Gastroesophageal sphincter (tissue), 3 donors: ENCODE measurements around the gene CEP162.
"Not testable (repeated sequence)": the region's sequence is repeated elsewhere in the genome, so short reads cannot be mapped to it uniquely, and the experiment has no call there.

Experiments used
- EP300 ChIP-seq: sonication (generic); formaldehyde crosslinking; IDR thresholded peaks from one replicate; pipeline ENCODE4 v1.6.1; 2017; ENCODE audit warnings: antibody characterized with exemption, mild to moderate bottlenecking
- POLR2A ChIP-seq, 2 donors: fragments of 450-650 bp; IDR thresholded peaks; one replicate each; pipeline ENCODE4 v1.6.1; 2017; ENCODE audit warnings: antibody characterized with exemption in 2 of 2, mild to moderate bottlenecking in 2 of 2, moderate library complexity in 1 of 2
- POLR2AphosphoS5 ChIP-seq: sonication (generic); formaldehyde crosslinking; IDR thresholded peaks from one replicate; pipeline ENCODE4 v1.6.1; 2017; ENCODE audit warnings: antibody characterized with exemption
- TF ChIP-seq, protein P1 (sequence below), 4 experiments: fragments of 200-600 bp in 2 of 4; fragments of 450-650 bp in 2 of 4; sonication (generic) in 1 of 4; IDR thresholded peaks; one replicate each; pipeline ENCODE4 v1.5.1; 2017 to 2019; ENCODE audit warnings: antibody characterized with exemption in 4 of 4, mild to moderate bottlenecking in 2 of 4, moderate library complexity in 2 of 4

DNA sequence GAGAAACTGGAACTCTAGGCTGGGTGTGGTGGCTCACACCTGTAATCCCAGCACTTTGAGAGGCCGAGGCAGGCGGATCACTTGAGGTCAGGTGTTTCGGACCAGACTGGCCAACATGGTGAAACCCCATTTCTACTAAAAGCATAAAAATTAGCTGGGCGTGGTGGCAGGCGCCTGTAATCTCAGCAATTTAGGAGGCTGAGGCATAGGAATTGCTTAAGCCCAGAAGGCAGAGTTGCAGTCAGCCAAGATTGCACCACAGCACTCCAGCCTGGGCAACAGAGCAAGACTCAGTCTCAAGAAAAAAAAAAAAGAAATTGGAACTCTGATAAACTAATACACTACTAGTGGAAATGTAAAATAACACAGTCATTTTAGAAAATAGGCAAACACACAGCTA, 3.8 kb downstream of the CEP162 start:
- TF ChIP-seq, protein P1, sequence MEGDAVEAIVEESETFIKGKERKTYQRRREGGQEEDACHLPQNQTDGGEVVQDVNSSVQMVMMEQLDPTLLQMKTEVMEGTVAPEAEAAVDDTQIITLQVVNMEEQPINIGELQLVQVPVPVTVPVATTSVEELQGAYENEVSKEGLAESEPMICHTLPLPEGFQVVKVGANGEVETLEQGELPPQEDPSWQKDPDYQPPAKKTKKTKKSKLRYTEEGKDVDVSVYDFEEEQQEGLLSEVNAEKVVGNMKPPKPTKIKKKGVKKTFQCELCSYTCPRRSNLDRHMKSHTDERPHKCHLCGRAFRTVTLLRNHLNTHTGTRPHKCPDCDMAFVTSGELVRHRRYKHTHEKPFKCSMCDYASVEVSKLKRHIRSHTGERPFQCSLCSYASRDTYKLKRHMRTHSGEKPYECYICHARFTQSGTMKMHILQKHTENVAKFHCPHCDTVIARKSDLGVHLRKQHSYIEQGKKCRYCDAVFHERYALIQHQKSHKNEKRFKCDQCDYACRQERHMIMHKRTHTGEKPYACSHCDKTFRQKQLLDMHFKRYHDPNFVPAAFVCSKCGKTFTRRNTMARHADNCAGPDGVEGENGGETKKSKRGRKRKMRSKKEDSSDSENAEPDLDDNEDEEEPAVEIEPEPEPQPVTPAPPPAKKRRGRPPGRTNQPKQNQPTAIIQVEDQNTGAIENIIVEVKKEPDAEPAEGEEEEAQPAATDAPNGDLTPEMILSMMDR (IDR thresholded peaks at IDR 0.05) = not testable (repeated sequence)
- TF ChIP-seq POLR2AphosphoS5; POLR2A (IDR thresholded peaks at IDR 0.05); EP300: not testable (repeated sequence)
